Neuronal stem cell (in vitro differentiated cells): ENCODE measurements around the gene HAT1.
A peak's percentile ranks its signal among the peaks of the same experiment; 100 is the strongest.

Source experiments
- DNase-seq: peaks from one replicate; pipeline ENCODE4 v3.0.0-alpha.2; 2013; ENCODE audit warnings: low spot score
- H2AFZ ChIP-seq: one replicate; pipeline ENCODE4 v1.6.1; 2013; ENCODE audit warnings: mild to moderate bottlenecking, low read length, inconsistent platforms
- H2AK5ac ChIP-seq: 2 replicates; pipeline ENCODE4 v1.6.1; 2013; ENCODE audit warnings: low read depth, mild to moderate bottlenecking, inconsistent platforms, low read length, moderate library complexity, mixed read lengths
- H2BK120ac ChIP-seq: 2 replicates; pipeline ENCODE4 v1.6.1; 2013; ENCODE audit warnings: low read depth, mild to moderate bottlenecking, inconsistent platforms, low read length, moderate library complexity, mixed read lengths
- H2BK12ac ChIP-seq: one replicate; pipeline ENCODE4 v1.6.1; 2013; ENCODE audit warnings: low read length, inconsistent platforms
- H2BK15ac ChIP-seq: 2 replicates; pipeline ENCODE4 v1.6.1; 2013; ENCODE audit warnings: mild to moderate bottlenecking, low read length, inconsistent platforms, mixed read lengths
- H2BK5ac ChIP-seq: one replicate; pipeline ENCODE4 v1.6.1; 2013; ENCODE audit warnings: inconsistent platforms, mild to moderate bottlenecking, low read length, moderate library complexity
- H3K14ac ChIP-seq: one replicate; pipeline ENCODE4 v1.6.1; 2013; ENCODE audit warnings: low read length, inconsistent platforms
- H3K18ac ChIP-seq: 2 replicates; pipeline ENCODE4 v1.6.1; 2013; ENCODE audit warnings: low read length, inconsistent platforms
- H3K23ac ChIP-seq: 2 replicates; pipeline ENCODE4 v1.6.1; 2013; ENCODE audit warnings: low read depth, mild to moderate bottlenecking, mixed read lengths, low read length, inconsistent platforms; ENCODE audit not compliant: poor library complexity
- H3K27ac ChIP-seq: replicated peaks from 3 replicates; pipeline ENCODE4 v1.5.1; 2013; ENCODE audit warnings: low read length, inconsistent platforms
- H3K27me3 ChIP-seq, 3 experiments: 2 replicates each; pipeline ENCODE4 v1.6.1; 2013; ENCODE audit warnings: low read length in 3 of 3, mild to moderate bottlenecking in 2 of 3, inconsistent platforms in 1 of 3, low read depth in 1 of 3, mixed read lengths in 1 of 3, moderate library complexity in 1 of 3; ENCODE audit not compliant: control insufficient read depth in 3 of 3, insufficient read depth in 3 of 3
- H3K36me3 ChIP-seq, 2 donors: replicated peaks in 1 of 2; 2 replicates each; pipeline ENCODE4 v1.6.1; 2013; ENCODE audit warnings: low read length in 2 of 2; ENCODE audit not compliant: control insufficient read depth in 2 of 2, insufficient read depth in 2 of 2
- H3K4ac ChIP-seq: 2 replicates; pipeline ENCODE4 v1.6.1; 2013; ENCODE audit warnings: inconsistent platforms, mild to moderate bottlenecking, low read length, moderate library complexity
- H3K4me1 ChIP-seq, 2 donors: 1 replicate in 1 of 2; 2 replicates in 1 of 2; pipeline ENCODE4 v1.6.1; 2013; ENCODE audit warnings: low read length in 2 of 2, low read depth in 1 of 2; ENCODE audit not compliant: control insufficient read depth in 2 of 2, insufficient read depth in 1 of 2
- H3K4me2 ChIP-seq: one replicate; pipeline ENCODE4 v1.6.1; 2013; ENCODE audit warnings: mild to moderate bottlenecking, low read length, inconsistent platforms; ENCODE audit not compliant: insufficient read depth, poor library complexity, severe bottlenecking
- H3K4me3 ChIP-seq, 2 donors: 2 replicates each; pipeline ENCODE4 v1.5.1; 2013; ENCODE audit warnings: low read length in 2 of 2, mild to moderate bottlenecking in 2 of 2, inconsistent platforms in 1 of 2, moderate library complexity in 1 of 2
- H3K79me1 ChIP-seq: one replicate; pipeline ENCODE4 v1.6.1; 2013; ENCODE audit warnings: low read depth, mild to moderate bottlenecking, inconsistent platforms, low read length, moderate library complexity
- H3K9ac ChIP-seq: one replicate; pipeline ENCODE4 v1.6.1; 2013; ENCODE audit warnings: mild to moderate bottlenecking, low read depth, low read length, inconsistent platforms; ENCODE audit not compliant: poor library complexity
- H3K9me3 ChIP-seq, 2 donors: replicated peaks in 1 of 2; 2 replicates each; pipeline versions ENCODE3 to v1.6.1; 2013; ENCODE audit warnings: low read length in 2 of 2, mild to moderate bottlenecking in 2 of 2, inconsistent platforms in 1 of 2, low read depth in 1 of 2, mixed read lengths in 1 of 2, moderate library complexity in 1 of 2; ENCODE audit not compliant: control insufficient read depth in 2 of 2, insufficient read depth in 1 of 2
- H4K8ac ChIP-seq: one replicate; pipeline ENCODE4 v1.6.1; 2013; ENCODE audit warnings: low read depth, mild to moderate bottlenecking, inconsistent platforms, low read length, moderate library complexity
- H4K91ac ChIP-seq: one replicate; pipeline ENCODE4 v1.6.1; 2013; ENCODE audit warnings: low read length, low read depth, mild to moderate bottlenecking, inconsistent platforms; ENCODE audit not compliant: poor library complexity
- WGBS, 2 donors: extraction: QIAGEN DNeasy Blood & Tissue Kit; methylation state at CpG; one replicate each; pipeline ENCODE4 v1.1.7; 2013; ENCODE audit warnings: missing lambda C conversion rate in 2 of 2, mixed read lengths in 1 of 2; ENCODE audit not compliant: insufficient read length in 2 of 2, insufficient replicate concordance in 1 of 2; ENCODE audit errors: extremely low coverage in 2 of 2; 5-methylcytosine and 5-hydroxymethylcytosine counted together

Gene HAT1

GRCh38 chr2:172007372-172007771, 85.1 kb downstream of the HAT1 start:
- Histone ChIP-seq H3K79me1 (peaks cover 2% of the 10 kb centered on the region), H3K4me1 (peaks cover 1 to 6% of the 10 kb centered on the region in 2 donors), H3K9me3 (no peaks in the 10 kb centered on the region), H2BK5ac (no peak overlapping the region), H3K4ac (no peak overlapping the region), H3K27ac (no peak overlapping the region), H3K4me2 (no peak overlapping the region), H4K8ac (no peak overlapping the region), H4K91ac (no peak overlapping the region), H3K18ac (no peak overlapping the region), H2AFZ (no peak overlapping the region), H3K36me3 (no peaks in the 10 kb centered on the region), H3K27me3 (no peaks in the 10 kb centered on the region), H3K4me3 (no peak overlapping the region), H2AK5ac (no peak overlapping the region), H3K14ac (no peak overlapping the region), H2BK12ac (no peak overlapping the region), H2BK15ac (no peak overlapping the region), H3K9ac (no peak overlapping the region), H3K23ac (no peak overlapping the region), H2BK120ac (no peak overlapping the region)
- WGBS, 2 donors: no CpG with 5 or more reads among the region's 1 CpG
- DNase-seq: no peak

DNA sequence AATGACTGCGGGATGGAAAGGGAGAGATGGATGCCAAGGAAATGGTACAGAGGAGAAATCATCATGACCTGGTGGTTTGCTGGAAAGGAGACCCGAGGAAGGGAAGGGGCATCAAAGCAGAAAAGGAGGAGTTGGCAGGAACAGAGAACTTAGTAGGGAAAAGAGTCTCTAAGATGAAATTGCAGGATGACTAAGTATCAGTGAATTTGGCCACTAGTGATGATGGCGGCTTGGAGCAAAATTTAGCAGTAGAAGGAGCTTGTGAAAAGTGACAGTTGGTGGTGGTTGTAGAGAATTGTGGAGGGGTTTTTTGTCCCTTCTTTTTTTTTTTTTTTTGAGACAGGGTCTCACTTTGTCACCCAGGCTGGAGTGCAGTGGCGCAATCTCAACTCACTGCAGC, 87.6 kb downstream of the HAT1 start:
- Histone ChIP-seq H2AFZ (no peak overlapping the region), H3K14ac (no peak overlapping the region), H2BK15ac (no peak overlapping the region), H2AK5ac (no peak overlapping the region), H2BK12ac (no peak overlapping the region), H3K23ac (no peak overlapping the region), H3K4me2 (no peak overlapping the region), H3K9me3 (no peaks in the 10 kb centered on the region), H3K27me3 (no peaks in the 10 kb centered on the region), H3K9ac (no peak overlapping the region), H3K18ac (no peak overlapping the region), H3K4me3 (no peak overlapping the region), H2BK120ac (no peak overlapping the region), H4K8ac (no peak overlapping the region), H3K36me3 (no peaks in the 10 kb centered on the region), H3K27ac (no peak overlapping the region), H2BK5ac (no peak overlapping the region), H3K4ac (no peak overlapping the region), H3K79me1 (peaks cover 2% of the 10 kb centered on the region), H3K4me1 (peaks cover 6 to 16% of the 10 kb centered on the region in 2 donors), H4K91ac (no peak overlapping the region)
- WGBS, 2 donors: no CpG with 5 or more reads among the region's 4 CpGs
- no peak for DNase-seq

DNA sequence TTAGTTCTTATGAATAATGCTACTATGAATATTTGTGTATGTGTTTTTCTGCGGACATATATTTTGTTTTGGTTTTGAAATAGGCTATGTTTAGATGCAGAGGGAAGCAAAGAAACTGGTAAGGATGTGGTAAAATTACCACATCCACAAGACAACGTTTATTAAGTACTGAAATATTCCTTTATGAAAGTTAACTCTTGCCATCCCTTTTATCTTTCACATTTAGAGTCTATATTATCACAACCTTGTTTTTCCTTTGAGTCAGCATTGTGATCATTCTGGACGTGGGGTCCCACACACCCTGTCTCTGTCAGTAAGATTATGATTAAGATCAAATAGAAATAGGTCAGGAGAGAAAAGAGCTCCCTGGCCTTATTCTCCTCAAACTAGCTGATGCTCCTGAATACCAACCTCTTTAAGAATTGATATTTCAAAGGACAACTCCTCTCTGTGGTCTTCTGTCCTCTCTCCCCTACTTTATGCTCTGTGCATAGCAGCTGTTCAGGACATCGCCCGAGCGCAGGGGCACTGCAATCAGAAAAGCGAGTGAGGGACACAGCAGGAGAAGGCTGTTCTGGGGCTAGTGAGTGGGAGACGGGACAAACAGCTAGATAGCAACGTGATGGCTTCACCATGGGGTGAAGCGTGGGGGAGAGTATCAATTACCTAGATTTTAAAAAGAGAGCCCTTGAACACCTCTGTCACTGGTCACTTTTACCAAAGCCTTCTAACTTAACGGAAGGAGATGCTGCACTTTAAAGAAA, 89.7 kb downstream of the HAT1 start:
- no peak overlapping the region for H2BK15ac ChIP-seq
- no peak overlapping the region for H3K4me3 ChIP-seq
- H3K27me3 ChIP-seq: no peaks in the 10 kb centered on the region
- H3K9ac ChIP-seq: no peak overlapping the region
- no peak overlapping the region for H3K18ac ChIP-seq
- H4K8ac ChIP-seq: no peak overlapping the region
- H3K14ac ChIP-seq: no peak overlapping the region
- no peak overlapping the region for H3K27ac ChIP-seq
- no peak overlapping the region for H3K4ac ChIP-seq
- DNase-seq: no peak
- no peak overlapping the region for H2BK12ac ChIP-seq
- no peak overlapping the region for H2AK5ac ChIP-seq
- no peak overlapping the region for H2BK120ac ChIP-seq
- no peak overlapping the region for H3K23ac ChIP-seq
- no peaks in the 10 kb centered on the region for H3K36me3 ChIP-seq
- no peak overlapping the region for H3K4me2 ChIP-seq
- H2BK5ac ChIP-seq: no peak overlapping the region
- no CpG with 5 or more reads among the region's 11 CpGs for WGBS, 2 donors
- H3K79me1 ChIP-seq: peaks cover 2% of the 10 kb centered on the region
- no peak overlapping the region for H4K91ac ChIP-seq
- H3K9me3 ChIP-seq: no peaks in the 10 kb centered on the region
- peak overlapping the region; percentile 47 for H2AFZ ChIP-seq
- H3K4me1 ChIP-seq: peaks cover 6 to 16% of the 10 kb centered on the region in 2 donors

DNA sequence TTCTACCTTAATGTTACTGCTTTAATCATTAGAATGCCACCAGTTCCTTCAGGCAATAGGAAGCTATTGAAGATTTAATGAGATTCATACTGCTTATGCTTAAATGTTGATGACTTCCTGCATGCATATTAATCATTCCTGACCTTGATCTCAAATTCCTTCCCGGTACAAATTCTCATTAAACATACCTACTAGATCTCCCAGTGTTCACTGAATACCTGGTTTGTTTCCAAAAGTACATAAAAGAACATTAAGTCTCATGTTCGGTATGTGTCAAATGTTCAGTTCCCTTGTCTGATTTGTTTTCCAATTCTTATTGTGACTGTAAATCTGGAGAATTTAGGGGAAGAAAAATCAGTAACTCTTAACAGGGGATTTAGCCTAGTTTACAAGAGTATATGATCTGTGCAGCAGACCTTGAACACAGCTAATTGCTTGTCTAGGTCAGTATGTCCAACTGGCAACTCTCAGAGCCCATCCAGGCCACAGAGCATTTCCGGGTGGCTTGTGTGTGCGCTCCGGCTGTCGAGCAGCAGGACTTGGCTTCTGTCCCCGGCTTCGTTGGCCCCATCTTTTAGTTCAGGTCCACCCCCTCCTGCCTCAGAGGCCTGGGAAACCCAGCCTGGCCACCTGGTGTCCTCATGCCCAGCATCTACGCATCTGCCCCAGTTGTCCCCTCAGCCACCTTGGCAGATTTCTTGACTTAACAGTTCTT, 90.6 kb downstream of the HAT1 start:
- Histone ChIP-seq H3K14ac (no peak overlapping the region), H3K4ac (no peak overlapping the region), H3K9ac (no peak overlapping the region), H3K4me3 (no peak overlapping the region), H3K79me1 (peaks cover 2% of the 10 kb centered on the region), H3K18ac (peak overlapping the region; percentile 39), H3K23ac (no peak overlapping the region), H3K27ac (no peak overlapping the region), H2BK12ac (no peak overlapping the region), H3K4me2 (no peak overlapping the region), H3K9me3 (no peaks in the 10 kb centered on the region), H3K36me3 (no peaks in the 10 kb centered on the region), H4K8ac (no peak overlapping the region), H3K27me3 (no peaks in the 10 kb centered on the region), H2AFZ (peak overlapping the region; percentile 70), H3K4me1 (peaks cover 6 to 16% of the 10 kb centered on the region in 2 donors), H4K91ac (no peak overlapping the region), H2BK120ac (no peak overlapping the region), H2BK5ac (no peak overlapping the region), H2BK15ac (no peak overlapping the region), H2AK5ac (no peak overlapping the region)
- WGBS, 2 donors: no CpG with 5 or more reads among the region's 9 CpGs
- no peak for DNase-seq
